Measurements from ENCODE around the gene LASP1.

LASP1 gene

DNA sequence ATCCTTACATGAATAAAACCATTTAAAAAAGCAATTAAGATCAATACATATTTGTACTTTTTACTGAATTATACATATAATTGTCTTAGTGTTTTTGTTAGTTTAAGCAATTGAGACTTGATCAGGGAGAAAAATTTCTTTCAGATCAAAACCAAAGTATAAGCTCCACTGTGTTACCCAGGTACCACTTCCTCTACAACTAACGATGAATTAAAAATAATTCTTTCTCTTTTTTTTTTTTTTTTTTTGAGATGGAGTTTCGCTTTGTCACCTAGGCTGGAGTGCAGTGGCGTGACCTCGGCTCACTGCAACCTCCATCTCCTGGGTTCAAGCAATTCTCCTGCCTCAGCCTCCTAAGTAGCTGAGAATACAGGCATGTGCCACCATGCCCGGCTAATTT lies 90.5 kb downstream of the LASP1 start:
- no peak for DNase-seq (ENCODE audit: low read depth)
- TF ChIP-seq POLR2A (IDR thresholded peaks at IDR 0.05; ENCODE audit: extremely low read depth, insufficient read length) = no peak
- TF ChIP-seq, protein P1, sequence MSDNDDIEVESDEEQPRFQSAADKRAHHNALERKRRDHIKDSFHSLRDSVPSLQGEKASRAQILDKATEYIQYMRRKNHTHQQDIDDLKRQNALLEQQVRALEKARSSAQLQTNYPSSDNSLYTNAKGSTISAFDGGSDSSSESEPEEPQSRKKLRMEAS (IDR thresholded peaks at IDR 0.05; ENCODE audit: low read depth, low read length) = no peak
- TF ChIP-seq, protein P2, sequence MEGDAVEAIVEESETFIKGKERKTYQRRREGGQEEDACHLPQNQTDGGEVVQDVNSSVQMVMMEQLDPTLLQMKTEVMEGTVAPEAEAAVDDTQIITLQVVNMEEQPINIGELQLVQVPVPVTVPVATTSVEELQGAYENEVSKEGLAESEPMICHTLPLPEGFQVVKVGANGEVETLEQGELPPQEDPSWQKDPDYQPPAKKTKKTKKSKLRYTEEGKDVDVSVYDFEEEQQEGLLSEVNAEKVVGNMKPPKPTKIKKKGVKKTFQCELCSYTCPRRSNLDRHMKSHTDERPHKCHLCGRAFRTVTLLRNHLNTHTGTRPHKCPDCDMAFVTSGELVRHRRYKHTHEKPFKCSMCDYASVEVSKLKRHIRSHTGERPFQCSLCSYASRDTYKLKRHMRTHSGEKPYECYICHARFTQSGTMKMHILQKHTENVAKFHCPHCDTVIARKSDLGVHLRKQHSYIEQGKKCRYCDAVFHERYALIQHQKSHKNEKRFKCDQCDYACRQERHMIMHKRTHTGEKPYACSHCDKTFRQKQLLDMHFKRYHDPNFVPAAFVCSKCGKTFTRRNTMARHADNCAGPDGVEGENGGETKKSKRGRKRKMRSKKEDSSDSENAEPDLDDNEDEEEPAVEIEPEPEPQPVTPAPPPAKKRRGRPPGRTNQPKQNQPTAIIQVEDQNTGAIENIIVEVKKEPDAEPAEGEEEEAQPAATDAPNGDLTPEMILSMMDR (IDR thresholded peaks at IDR 0.05; ENCODE audit: low read depth, low read length) = no peak
- H3K4me3 ChIP-seq (ENCODE audit: low read depth, low read length) = no peak overlapping the region

DNA sequence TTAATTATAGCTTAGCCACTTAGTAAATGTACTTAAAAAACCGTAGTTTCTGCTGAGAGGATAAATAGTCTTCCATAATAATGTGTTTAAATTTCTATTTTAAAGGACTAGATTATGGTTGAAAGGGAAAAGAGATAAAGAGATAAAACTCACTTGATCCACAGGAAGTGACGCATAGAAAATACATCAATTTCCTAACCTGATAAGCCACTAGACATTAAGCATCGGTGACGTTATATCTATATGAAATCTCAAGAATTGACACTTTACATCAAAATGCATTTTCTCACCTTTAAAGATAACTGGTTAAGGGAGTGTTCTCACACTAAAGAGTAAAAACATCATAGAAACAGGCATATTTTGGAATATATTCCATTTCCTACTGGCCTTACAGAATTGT lies 91.6 kb downstream of the LASP1 start:
- no peak for DNase-seq (ENCODE audit: low read depth)
- no peak overlapping the region for H3K4me3 ChIP-seq (ENCODE audit: low read depth, low read length)
- TF ChIP-seq, protein P2 (IDR thresholded peaks at IDR 0.05; ENCODE audit: low read depth, low read length) = no peak
- no peak for TF ChIP-seq MYC (IDR thresholded peaks at IDR 0.05; ENCODE audit: low read depth, low read length)

DNA sequence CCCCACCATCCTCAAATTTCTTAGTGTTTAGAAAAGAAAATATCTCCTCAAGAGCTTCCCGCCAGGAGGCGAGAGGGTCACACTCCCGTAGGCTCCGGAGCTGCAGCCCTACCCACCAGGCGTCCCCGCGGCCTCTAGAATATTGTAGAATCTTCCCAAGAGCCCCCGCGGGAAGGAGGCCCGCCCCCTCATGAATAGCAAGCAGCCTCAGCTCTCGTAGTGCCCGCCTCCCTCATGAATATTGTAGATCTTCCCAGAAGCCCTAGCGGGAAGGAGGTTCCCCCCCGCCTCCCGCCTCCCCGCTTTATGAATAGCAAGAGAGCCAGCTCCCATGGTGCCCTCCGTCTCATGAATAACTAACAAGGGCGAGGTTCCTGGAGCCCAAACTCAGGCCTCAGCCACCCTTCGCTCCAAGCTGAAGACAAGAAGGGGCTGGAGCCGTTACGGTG lies 97.5 kb downstream of the LASP1 start, which contains the start of gene FBXO47:
Gene FBXO47, minus strand, starts transcription at position 114 of the 449 bp plus-strand sequence. CDS start 4,378 bp downstream, outside the sequence.
- no peak within 1 kb of the TSS for H3K4me3 ChIP-seq (ENCODE audit: low read depth, low read length)
- DNase-seq (ENCODE audit: low read depth) = no peak
- TF ChIP-seq POLR2A (IDR thresholded peaks at IDR 0.05; ENCODE audit: extremely low read depth, insufficient read length) (no peak), MYC (IDR thresholded peaks at IDR 0.05; ENCODE audit: low read depth, low read length) (no peak)
- TF ChIP-seq, protein P1 (IDR thresholded peaks at IDR 0.05; ENCODE audit: low read depth, low read length) = no peak
- TF ChIP-seq, protein P2 (IDR thresholded peaks at IDR 0.05; ENCODE audit: low read depth, low read length) = no peak

DNA sequence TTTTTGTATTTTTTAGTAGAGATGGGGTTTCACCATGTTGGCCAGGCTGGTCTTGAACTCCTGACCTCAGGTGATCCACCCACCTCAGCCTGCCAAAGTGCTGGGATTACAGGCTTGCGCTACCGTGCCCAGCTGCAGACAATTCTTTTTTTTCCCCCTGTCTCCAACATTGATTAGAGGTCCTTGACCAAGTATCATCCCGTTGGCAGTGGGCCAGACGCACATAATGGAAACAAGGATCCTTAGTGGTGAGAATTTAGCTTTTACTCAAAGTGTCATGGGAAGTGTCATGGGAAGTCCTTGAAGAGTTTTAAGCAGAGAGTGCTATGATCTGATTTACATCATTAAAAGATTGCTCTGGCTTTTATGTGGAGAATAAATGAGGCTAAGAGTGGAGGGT lies 99.4 kb downstream of the LASP1 start:
- H3K4me3 ChIP-seq (ENCODE audit: low read depth, low read length) = no peak overlapping the region
- DNase-seq (ENCODE audit: low read depth) = no peak
- TF ChIP-seq POLR2A (IDR thresholded peaks at IDR 0.05; ENCODE audit: extremely low read depth, insufficient read length) (no peak), MYC (IDR thresholded peaks at IDR 0.05; ENCODE audit: low read depth, low read length) (no peak)
- TF ChIP-seq, protein P1 (IDR thresholded peaks at IDR 0.05; ENCODE audit: low read depth, low read length) = no peak
- TF ChIP-seq, protein P2 (IDR thresholded peaks at IDR 0.05; ENCODE audit: low read depth, low read length) = no peak

DNA sequence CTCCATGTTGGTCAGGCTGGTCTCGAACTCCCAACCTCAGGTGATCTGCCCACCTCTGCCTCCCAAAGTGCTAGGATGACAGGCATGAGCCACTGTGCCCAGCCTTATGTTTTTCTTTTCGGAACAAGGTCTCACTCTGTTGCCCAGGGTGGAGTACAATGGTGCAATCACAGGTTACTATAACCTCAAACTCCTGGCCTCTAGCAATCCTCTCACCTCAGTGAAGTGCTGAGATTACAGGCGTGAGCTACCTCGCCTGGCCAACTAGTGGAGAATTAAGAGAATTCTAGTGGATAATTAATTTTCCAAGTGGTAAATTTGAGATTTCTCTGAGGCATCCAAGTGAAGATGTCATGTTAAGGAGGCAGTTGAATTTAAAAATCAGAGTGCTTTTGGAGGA lies 100.3 kb downstream of the LASP1 start:
- H3K4me3 ChIP-seq (ENCODE audit: low read depth, low read length) = no peak overlapping the region
- TF ChIP-seq, protein P2 (IDR thresholded peaks at IDR 0.05; ENCODE audit: low read depth, low read length) = no peak
- no peak for TF ChIP-seq POLR2A (IDR thresholded peaks at IDR 0.05; ENCODE audit: extremely low read depth, insufficient read length)
- TF ChIP-seq, protein P1 (IDR thresholded peaks at IDR 0.05; ENCODE audit: low read depth, low read length) = no peak
- no peak for TF ChIP-seq MYC (IDR thresholded peaks at IDR 0.05; ENCODE audit: low read depth, low read length)
- DNase-seq (ENCODE audit: low read depth) = no peak

DNA sequence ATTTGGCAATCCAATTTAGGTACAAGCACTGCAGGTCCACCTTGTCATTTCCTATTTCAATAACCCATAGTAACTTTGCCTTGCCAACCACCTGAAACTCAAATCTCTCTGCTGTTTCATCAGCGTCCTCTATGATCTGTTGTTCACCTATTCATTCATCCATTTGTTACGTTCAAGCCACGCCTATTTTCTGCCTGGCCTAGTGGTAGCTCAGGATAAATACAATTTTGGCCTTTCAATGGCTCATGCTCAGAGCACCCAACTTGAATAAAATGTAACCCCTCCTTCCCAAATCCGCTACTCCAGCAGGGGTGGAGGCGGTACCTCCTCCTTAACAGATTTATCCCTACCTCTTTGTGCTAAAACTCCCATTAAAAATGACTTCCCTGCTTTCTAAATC lies 100.9 kb downstream of the LASP1 start:
- no peak overlapping the region for H3K4me3 ChIP-seq (ENCODE audit: low read depth, low read length)
- TF ChIP-seq MYC (IDR thresholded peaks at IDR 0.05; ENCODE audit: low read depth, low read length) = no peak
- TF ChIP-seq POLR2A (IDR thresholded peaks at IDR 0.05; ENCODE audit: extremely low read depth, insufficient read length) = no peak
- TF ChIP-seq, protein P2 (IDR thresholded peaks at IDR 0.05; ENCODE audit: low read depth, low read length) = no peak
- TF ChIP-seq, protein P1 (IDR thresholded peaks at IDR 0.05; ENCODE audit: low read depth, low read length) = no peak
- no peak for DNase-seq (ENCODE audit: low read depth)
